ENCODE measurements around the gene STX5. TPM values are rescaled to one million over a fixed set of nuclear protein-coding genes. Genes with fewer than 3 reads are reported as not detected.
"Not testable (repeated sequence)": the region's sequence is repeated elsewhere in the genome, so short reads cannot be mapped to it uniquely, and the experiment has no call there.

Gene STX5
- total RNA-seq, 2 donors from 2014 or later: 53.9 to 70.1 TPM

DNA sequence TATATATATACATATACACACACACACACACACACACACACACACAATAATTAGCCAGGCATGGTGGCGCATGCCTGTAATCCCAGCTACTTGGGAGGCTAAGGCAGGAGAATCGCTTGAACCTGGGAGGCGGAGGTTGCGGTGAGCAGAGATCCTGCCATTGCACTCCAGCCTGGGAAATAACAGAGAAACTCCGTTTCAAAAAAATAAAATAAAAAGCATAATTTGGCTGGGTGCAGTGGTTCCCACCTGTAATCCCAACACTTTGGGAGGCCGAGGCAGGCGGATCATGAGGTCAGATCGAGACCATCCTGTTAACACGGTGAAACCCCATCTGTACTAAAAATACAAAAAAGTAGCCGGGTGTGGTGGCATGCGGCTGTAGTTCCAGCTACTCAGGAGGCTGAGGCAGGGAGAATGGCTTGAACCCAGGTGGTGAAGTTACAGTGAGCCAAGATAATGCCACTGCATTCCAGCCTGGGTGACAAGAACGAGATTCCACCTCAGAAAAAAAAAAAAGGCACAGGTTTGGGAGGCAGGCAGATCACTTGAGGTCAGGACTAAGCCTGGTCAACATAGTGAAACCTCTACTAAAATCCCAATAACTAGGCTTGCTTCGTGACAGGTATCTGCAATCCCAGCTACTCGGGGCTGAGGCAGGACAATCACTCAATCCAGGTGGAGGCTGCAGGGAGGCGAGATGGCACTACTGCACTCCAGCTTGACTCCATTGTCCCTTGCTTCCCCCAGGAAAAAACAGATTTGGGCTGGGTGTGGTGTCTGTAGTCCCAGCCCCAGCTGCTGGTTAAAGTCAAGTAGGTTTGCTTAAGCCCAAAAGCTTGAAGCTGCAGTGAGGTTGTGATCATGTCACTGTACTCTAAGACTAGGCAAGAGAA, 19.3 kb upstream of the STX5 start:
- Mint-ChIP-seq H3K36me3 (ENCODE audit: insufficient read depth in 2 of 2) (peaks cover 38 to 40% of the 10 kb centered on the region in 2 donors), H3K27ac (peak overlapping the region; percentile 98), H3K27me3 (ENCODE audit: low read depth) (no peaks in the 10 kb centered on the region), H3K4me1 (ENCODE audit: low read depth) (peaks cover 40% of the 10 kb centered on the region), H3K9me3 (no peaks in the 10 kb centered on the region), H3K4me3 (peak overlapping the region; percentile 96 to 98)
- peak in 1 of 2 donors; percentile 1 for ATAC-seq (replicated peaks in 1 of 2)
- peak in 1 of 2 donors; percentile 25 for DNase-seq

DNA sequence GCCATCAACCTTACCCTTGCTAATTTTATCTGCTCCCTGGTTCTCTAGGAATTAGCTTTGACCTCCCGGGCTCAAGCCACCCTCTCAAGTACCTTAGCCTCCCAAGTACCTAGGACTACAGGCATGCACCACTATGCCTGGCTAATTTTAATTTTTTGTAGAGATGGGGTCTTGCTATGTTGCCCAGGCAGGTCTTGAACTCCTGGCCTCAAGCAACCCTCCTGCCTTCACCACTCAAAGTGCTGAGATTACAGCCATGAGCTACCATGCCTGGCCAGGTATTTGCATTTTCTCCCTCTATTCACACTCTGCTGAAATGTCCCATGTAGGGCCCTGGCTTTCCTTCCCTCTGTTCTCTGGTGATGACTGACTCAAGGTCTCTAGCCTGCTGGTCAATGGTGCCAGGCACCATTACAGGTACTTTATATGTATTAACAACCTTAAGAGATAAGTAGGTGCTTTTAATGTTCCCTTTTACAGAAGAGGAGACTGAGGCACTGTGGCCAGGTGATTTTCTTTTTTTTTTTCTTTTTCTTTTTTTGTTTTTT, 16.0 kb upstream of the STX5 start:
- Mint-ChIP-seq H3K27ac (no peak overlapping the region), H3K9me3 (no peaks in the 10 kb centered on the region), H3K4me1 (ENCODE audit: low read depth) (peaks cover 33% of the 10 kb centered on the region), H3K4me3 (no peak overlapping the region), H3K27me3 (ENCODE audit: low read depth) (no peaks in the 10 kb centered on the region), H3K36me3 (ENCODE audit: insufficient read depth in 2 of 2) (peaks cover 11 to 12% of the 10 kb centered on the region in 2 donors)
- ATAC-seq (replicated peaks in 1 of 2) (no peak), DNase-seq (no peak)

DNA sequence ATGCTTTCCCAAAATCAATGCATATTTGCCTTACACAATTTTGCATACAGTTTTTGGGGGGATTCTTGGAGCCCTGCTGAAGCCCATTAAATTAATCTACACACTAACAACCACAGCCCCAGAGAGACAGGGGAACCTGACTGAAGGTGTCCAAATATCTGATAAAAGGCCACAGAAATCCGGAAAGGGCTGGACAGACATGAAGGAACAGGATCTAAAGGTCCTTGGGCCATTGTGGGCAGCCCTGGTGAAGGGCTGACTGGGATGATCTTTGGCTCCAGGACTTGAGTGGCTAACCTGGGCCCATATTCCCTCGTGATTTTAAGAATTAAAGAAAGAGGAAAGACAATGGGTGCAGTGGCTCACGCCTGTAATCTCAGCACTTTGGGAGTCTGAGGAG, 14.3 kb upstream of the STX5 start:
- H3K4me1 Mint-ChIP-seq (ENCODE audit: low read depth): peaks cover 18% of the 10 kb centered on the region
- no peak overlapping the region for H3K4me3 Mint-ChIP-seq
- no peaks in the 10 kb centered on the region for H3K27me3 Mint-ChIP-seq (ENCODE audit: low read depth)
- DNase-seq (no peak), ATAC-seq (replicated peaks in 1 of 2) (no peak)
- no peaks in the 10 kb centered on the region for H3K9me3 Mint-ChIP-seq
- H3K36me3 Mint-ChIP-seq (ENCODE audit: insufficient read depth in 2 of 2): no peaks in the 10 kb centered on the region
- no peak overlapping the region for H3K27ac Mint-ChIP-seq

DNA sequence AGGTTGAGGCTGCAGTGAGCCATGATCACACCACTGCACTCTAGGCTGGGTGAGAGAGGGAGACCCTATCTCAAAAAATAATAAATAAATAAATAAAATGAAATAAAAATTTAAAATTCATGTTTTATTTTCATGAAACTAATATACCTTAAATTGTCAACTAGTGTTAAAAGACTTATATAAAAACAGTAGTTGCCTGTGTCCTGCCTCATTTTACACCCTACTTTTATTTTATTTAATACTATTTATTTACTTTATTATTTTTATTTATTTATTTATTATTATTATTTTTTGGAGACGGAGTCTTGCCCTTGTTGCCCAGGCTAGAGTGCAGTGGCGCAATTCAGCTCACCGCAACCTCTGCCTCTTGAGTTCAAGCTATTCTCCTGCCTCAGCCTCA, 12.3 kb upstream of the STX5 start:
- H3K27me3 Mint-ChIP-seq (ENCODE audit: low read depth): no peaks in the 10 kb centered on the region
- peaks cover 26% of the 10 kb centered on the region for H3K4me1 Mint-ChIP-seq (ENCODE audit: low read depth)
- no peak for DNase-seq
- H3K4me3 Mint-ChIP-seq: no peak overlapping the region
- H3K36me3 Mint-ChIP-seq (ENCODE audit: insufficient read depth in 2 of 2): peaks cover 4% of the 10 kb centered on the region in 2 donors
- H3K27ac Mint-ChIP-seq: no peak overlapping the region
- H3K9me3 Mint-ChIP-seq: no peaks in the 10 kb centered on the region
- no peak for ATAC-seq (replicated peaks in 1 of 2)

DNA sequence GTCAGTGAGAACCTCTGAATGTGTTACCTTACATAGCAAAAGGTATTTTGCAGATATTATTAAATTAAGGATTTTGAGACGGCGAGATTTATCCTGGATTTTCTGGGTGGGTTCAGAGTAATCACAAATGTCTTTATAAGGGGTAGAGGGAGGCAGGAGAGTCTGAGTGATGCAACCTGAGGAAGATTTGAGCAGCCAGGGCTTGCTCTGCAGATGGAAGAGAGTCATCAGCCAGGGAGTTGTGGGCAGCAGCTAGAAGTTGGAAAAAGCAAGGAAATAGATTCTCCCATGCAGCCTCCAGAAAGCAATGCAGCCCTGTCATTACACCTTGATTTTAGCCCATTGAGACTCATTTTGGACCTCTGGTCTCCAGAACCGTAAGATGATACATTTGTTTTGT, 11.6 kb upstream of the STX5 start:
- DNase-seq (no peak), ATAC-seq (replicated peaks in 1 of 2) (no peak)
- H3K27me3 Mint-ChIP-seq (ENCODE audit: low read depth): no peaks in the 10 kb centered on the region
- H3K9me3 Mint-ChIP-seq: no peaks in the 10 kb centered on the region
- peaks cover 29% of the 10 kb centered on the region for H3K4me1 Mint-ChIP-seq (ENCODE audit: low read depth)
- no peak overlapping the region for H3K27ac Mint-ChIP-seq
- peaks cover 4% of the 10 kb centered on the region in 2 donors for H3K36me3 Mint-ChIP-seq (ENCODE audit: insufficient read depth in 2 of 2)
- H3K4me3 Mint-ChIP-seq: peak overlapping the region in 1 of 2 donors; percentile 27

DNA sequence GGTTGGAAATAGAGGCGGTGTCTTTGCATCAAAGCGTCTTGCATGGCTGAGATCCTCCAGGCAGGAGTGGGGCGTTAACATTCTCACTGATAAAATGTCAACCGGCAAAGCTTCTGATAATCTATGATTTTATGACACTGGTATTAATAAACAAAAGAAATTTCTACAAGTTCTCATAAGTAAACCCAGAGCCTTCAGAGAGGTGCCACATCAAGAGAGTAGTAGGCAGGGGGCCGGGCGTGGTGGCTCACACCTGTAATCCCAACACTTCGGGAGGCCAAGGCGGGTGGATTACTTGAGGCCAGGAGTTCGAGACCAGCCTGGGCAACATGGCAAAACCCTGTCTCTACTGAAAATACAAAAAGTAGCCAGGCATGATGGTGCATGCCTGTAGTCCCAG, 11.0 kb upstream of the STX5 start:
- not testable (repeated sequence) for ATAC-seq (replicated peaks in 1 of 2); H3K27me3 Mint-ChIP-seq (ENCODE audit: low read depth); H3K36me3 Mint-ChIP-seq (ENCODE audit: insufficient read depth in 2 of 2); H3K9me3 Mint-ChIP-seq; H3K4me3 Mint-ChIP-seq; DNase-seq; H3K27ac Mint-ChIP-seq
- H3K4me1 Mint-ChIP-seq (ENCODE audit: low read depth): peaks cover 30% of the 10 kb centered on the region

DNA sequence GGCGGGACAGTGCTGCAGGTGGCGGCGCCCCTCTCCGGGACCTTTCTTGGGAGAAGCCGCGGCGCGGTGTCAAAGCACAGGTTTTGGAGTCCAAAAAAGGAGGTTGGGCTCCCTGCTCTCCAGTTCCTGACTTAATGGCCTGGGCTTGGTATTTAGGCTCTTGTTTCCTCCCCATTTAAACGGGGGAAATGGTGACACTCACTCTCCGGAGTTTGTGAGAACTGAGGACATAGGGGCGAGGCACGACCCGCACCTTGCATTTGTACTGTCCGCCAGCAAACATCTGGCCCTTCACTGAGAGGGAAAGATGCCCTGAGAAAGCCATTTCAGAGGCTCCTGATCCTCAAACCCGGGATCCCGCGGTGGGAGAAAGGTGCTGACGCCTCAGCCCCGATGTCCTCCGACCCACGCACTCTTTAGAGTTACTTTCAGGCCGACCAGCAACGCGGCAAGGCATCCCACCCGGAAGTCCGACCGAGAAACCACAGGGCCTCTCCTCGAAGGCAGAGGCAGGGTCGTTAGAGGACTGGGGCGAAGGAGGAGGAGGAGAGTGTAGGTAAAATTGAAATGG, 10.4 kb upstream of the STX5 start:
- ATAC-seq (replicated peaks in 1 of 2) (no peak), DNase-seq (peak; percentile 57 to 68)
- Mint-ChIP-seq H3K9me3 (no peaks in the 10 kb centered on the region), H3K27ac (no peak overlapping the region), H3K4me3 (no peak overlapping the region), H3K4me1 (ENCODE audit: low read depth) (peaks cover 36% of the 10 kb centered on the region), H3K36me3 (ENCODE audit: insufficient read depth in 2 of 2) (peaks cover 7 to 9% of the 10 kb centered on the region in 2 donors), H3K27me3 (ENCODE audit: low read depth) (no peaks in the 10 kb centered on the region)

DNA sequence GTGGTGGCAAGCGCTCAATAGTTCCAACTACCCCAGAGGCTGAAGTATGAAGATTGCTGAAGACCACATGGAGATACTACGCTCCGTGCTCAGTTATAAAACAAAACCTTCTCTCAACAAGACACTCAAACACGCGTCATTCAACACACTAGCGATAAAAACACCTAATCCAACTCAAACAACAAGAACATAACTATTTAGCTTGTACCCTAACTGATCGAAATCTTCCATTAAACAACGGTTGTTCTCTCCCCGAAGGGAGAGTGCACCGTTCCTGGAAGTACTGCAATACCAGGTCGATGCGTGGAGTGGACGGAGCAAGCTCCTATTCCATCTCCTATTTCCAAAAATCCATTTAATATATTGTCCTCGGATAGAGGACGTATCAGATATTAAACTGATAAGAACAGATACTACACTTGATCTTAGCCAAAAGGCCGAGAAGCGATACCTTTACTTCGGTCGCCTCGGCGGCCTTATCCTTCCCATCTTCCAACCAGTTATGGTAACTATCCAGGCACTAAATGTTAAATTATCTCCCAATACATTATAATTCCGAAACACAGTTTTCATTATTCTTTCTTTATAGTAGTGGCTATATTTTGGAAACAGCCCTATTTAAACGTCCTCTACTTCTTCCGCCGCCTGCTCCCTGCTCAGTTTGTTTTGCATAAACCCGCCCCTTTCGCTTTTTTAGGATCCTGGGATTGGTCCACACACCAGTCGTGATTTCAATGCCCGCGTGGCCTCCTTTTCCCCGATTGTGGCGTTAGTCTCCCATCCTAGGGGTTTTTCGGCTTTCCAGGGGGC, 9.7 kb upstream of the STX5 start:
- no peak overlapping the region for H3K4me3 Mint-ChIP-seq
- no peak overlapping the region for H3K27ac Mint-ChIP-seq
- no peaks in the 10 kb centered on the region for H3K27me3 Mint-ChIP-seq (ENCODE audit: low read depth)
- H3K9me3 Mint-ChIP-seq: no peaks in the 10 kb centered on the region
- H3K36me3 Mint-ChIP-seq (ENCODE audit: insufficient read depth in 2 of 2): peaks cover 7 to 11% of the 10 kb centered on the region in 2 donors
- H3K4me1 Mint-ChIP-seq (ENCODE audit: low read depth): peaks cover 40% of the 10 kb centered on the region
- ATAC-seq (replicated peaks in 1 of 2): peak; percentile 74 to 77
- DNase-seq: peak; percentile 83 to 87

DNA sequence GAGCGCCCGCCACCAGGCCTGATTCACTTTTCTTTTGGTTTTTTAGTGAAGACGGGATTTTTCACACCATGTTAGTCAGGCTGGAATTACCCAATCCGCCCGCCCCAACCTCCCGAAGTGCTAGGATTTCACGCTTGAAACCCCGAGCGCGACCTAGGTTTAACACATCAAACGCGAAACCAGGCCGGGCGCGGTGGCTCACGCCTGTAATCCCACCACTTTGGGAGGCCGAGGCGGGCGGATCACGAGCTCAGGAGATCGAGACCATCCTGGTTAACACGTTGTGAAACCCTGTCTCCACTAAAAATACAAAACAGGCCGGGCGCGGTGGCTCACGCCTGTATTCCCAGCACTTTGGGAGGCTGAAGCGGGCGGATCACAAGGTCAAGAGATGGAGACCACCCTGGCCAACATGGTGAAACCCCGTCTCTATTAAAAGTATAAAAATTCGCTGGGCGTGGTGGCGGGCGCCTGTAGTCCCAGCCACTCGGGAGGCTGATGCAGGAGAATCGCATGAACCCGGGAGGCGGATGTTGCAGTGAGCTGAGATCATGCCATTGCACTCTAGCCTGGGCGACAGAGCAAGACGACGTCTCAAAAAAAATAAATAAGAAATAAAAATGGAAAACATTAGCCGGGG, 9.0 kb upstream of the STX5 start:
- Mint-ChIP-seq H3K4me1 (ENCODE audit: low read depth) (peaks cover 42% of the 10 kb centered on the region), H3K36me3 (ENCODE audit: insufficient read depth in 2 of 2) (peaks cover 7 to 11% of the 10 kb centered on the region in 2 donors)
- H3K9me3 Mint-ChIP-seq; H3K27me3 Mint-ChIP-seq (ENCODE audit: low read depth); H3K27ac Mint-ChIP-seq; H3K4me3 Mint-ChIP-seq: not testable (repeated sequence)
- DNase-seq: peak; percentile 92 to 96
- peak; percentile 43 to 52 for ATAC-seq (replicated peaks in 1 of 2)

DNA sequence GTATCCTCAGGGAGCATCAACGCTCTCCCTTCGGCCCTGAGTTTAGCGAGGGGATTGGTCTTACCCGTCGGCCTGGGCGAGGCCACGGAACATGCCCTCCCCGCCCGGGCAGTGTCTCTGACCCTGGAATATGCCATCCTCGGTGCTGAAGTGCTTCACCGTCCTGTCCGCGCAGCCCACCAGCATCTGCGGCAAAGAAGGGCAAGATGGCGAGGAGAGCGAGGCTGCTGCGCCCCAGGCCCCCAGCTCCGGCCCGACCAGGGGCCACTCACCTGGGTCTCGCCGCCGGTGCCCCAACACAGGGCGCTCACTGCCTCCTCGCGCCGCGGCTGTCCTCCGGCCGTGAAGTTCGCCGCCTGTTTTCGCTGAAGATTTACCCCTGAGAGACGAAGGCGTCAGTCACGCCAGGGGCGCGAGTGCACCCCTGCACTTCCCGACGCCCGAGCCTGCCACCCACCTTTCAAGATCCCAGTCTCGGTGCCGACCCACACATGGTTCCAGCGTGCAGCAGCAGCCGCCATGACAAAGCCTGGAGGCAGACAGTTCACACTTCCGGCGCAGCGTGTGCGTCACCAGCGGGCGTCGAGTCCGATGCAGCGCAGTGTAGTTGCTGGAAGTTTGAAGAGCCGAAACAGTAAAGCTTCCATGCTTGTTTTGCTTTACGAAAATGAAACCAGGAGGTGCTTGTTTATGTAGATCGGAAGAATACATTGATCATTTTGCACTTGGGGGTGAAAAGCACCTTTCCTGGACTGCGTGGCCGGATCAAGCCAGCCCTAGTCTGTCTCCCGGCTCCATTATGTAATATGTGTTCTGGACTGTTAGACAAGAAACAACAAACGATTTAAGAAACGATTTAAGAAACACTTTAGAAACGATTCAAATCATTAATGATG, 7.4 kb upstream of the STX5 start, which contains the start of gene WDR74:
Gene WDR74 (minus strand): TSS at position 541 of the 896 bp plus-strand sequence. CDS start 20 bp downstream, at position 521.
- DNase-seq (peak; percentile 89 to 90), ATAC-seq (replicated peaks in 1 of 2) (peak; percentile 28 to 33)
- peaks cover 49% of the 10 kb centered on the region for H3K4me1 Mint-ChIP-seq (ENCODE audit: low read depth)
- H3K9me3 Mint-ChIP-seq: no peaks in the 10 kb centered on the region
- H3K4me3 Mint-ChIP-seq: no peak within 1 kb of the TSS
- no peaks in the 10 kb centered on the region for H3K27me3 Mint-ChIP-seq (ENCODE audit: low read depth)
- H3K36me3 Mint-ChIP-seq (ENCODE audit: insufficient read depth in 2 of 2): peaks cover 10 to 15% of the 10 kb centered on the region in 2 donors
- H3K27ac Mint-ChIP-seq: no peak within 1 kb of the TSS

DNA sequence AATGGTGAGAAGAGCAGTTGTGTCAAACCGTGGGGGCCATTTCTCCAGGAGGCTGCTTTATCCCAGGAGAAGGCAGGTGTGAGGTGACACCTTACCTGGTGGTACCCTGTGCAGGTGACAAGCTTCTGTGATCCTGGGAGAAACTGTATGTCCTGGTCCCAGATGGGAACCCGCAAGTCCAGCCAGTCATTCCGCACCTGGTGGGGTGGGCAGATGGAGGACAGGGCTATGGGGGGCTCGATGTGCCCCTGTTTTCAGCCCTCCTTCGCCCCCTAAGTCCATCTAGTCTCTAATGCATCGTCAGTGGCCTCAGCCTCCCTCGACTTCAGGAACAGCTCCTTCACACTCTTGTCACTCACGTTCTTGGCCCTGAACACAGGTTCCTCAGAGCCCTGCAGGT, 3.5 kb upstream of the STX5 start:
- H3K27me3 Mint-ChIP-seq (ENCODE audit: low read depth): no peaks in the 10 kb centered on the region
- no peaks in the 10 kb centered on the region for H3K9me3 Mint-ChIP-seq
- no peak overlapping the region for H3K27ac Mint-ChIP-seq
- DNase-seq (no peak), ATAC-seq (replicated peaks in 1 of 2) (no peak)
- peaks cover 57% of the 10 kb centered on the region for H3K4me1 Mint-ChIP-seq (ENCODE audit: low read depth)
- peaks cover 12 to 24% of the 10 kb centered on the region in 2 donors for H3K36me3 Mint-ChIP-seq (ENCODE audit: insufficient read depth in 2 of 2)
- no peak overlapping the region for H3K4me3 Mint-ChIP-seq

Data from activated T-cell treated with anti-CD3 and anti-CD28 coated beads, Interleukin-2, amount 50 U/mL, for 72 hours (primary cell).